GM10266 (cell line): ENCODE data around the gene LRP8.
A peak's percentile ranks its signal among the peaks of the same experiment; 100 is the strongest.

Experiments
- DNase-seq: peaks from one replicate; pipeline ENCODE4 v3.0.0; 2012; ENCODE audit errors: extremely low spot score
- TF ChIP-seq, protein P1 (sequence below): IDR thresholded peaks from 2 replicates; pipeline ENCODE4 v1.5.1; 2012; ENCODE audit warnings: mild to moderate bottlenecking, low read depth; ENCODE audit not compliant: control insufficient read depth, insufficient read depth; ENCODE audit errors: missing control alignments

Gene LRP8

GRCh38 chr1:53278298-53278725, 49.6 kb downstream of the LRP8 start:
- TF ChIP-seq, protein P1, sequence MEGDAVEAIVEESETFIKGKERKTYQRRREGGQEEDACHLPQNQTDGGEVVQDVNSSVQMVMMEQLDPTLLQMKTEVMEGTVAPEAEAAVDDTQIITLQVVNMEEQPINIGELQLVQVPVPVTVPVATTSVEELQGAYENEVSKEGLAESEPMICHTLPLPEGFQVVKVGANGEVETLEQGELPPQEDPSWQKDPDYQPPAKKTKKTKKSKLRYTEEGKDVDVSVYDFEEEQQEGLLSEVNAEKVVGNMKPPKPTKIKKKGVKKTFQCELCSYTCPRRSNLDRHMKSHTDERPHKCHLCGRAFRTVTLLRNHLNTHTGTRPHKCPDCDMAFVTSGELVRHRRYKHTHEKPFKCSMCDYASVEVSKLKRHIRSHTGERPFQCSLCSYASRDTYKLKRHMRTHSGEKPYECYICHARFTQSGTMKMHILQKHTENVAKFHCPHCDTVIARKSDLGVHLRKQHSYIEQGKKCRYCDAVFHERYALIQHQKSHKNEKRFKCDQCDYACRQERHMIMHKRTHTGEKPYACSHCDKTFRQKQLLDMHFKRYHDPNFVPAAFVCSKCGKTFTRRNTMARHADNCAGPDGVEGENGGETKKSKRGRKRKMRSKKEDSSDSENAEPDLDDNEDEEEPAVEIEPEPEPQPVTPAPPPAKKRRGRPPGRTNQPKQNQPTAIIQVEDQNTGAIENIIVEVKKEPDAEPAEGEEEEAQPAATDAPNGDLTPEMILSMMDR: peak; percentile 84
- peak; percentile 85 for DNase-seq

DNA sequence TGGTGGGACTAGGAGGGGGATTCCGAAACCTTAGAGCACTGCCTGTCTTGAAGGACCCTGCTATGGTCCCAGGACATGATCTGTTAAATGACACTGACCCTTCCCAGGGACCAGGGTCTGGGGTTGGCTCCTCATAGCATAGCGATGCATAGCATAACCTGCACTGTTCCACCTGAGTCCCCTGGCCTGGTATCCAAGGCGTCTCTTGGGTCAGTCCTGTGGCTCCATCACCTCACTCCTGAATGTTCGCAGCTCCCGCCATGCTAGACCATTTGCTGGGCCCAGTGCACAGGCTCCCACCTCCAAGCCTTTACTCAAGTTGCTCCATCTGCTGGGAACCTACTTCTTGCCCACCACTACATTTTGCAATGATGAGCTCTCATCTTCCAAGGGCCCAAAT, 50.5 kb downstream of the LRP8 start:
- no peak for DNase-seq
- TF ChIP-seq, protein P1: no peak

GRCh38 chr1:53276902-53277281, 51.0 kb downstream of the LRP8 start:
- DNase-seq: no peak
- TF ChIP-seq, protein P1: no peak

GRCh38 chr1:53276153-53276901, 51.5 kb downstream of the LRP8 start:
- TF ChIP-seq, protein P1: no peak
- no peak for DNase-seq

GRCh38 chr1:53275566-53275965, 52.3 kb downstream of the LRP8 start:
- TF ChIP-seq, protein P1: no peak
- no peak for DNase-seq

DNA sequence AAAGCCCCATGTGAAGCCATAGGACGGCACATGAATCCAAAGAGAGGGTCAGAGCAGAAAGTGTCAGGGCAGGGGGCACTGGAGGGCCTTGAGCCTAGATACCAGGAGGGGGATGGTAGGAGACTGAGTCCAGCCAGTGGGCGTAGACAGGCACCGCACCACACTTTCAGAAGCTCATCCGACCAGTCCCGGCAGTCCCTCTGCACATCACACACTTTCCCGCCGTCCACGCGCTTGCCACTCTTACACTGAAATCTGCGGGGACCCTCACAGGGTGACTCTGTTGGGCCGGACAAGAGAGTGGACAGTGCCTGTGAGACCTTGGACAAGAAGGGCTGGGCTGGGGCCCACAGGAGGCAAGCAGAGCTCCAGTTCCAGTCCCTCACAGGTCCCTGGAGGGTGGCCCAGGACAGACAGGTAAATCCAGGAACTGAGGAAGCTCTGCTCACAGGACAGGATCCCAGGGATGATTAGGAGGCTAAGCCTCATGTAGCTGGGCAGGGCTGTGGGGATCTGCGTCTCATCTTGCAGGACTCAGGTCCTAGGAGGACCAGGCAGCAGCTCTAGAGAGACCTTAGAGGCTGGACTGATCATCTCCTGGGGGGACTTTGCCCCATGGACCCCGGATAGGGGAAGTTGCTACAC, 53.2 kb downstream of the LRP8 start:
- TF ChIP-seq, protein P1: no peak
- no peak for DNase-seq

DNA sequence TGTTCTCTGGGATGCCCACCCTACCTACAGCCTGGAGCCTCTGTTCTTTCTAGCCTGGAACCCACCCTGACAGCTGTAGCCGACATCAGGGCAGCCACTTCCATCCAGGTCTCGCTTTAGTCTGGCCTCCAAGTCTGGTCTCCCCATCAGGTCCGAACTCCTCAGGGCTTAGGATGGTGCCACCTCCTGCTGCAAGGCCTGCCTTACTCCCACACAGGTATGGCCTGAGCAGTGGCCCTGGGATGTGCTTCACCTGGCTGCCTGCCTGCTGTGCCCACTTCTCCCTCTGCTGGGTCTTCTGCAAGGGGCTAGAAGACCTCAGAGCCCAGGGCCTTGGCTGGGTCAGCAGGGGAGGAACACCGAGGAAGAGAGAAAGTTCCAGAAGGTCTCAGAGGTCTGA, 53.8 kb downstream of the LRP8 start:
- TF ChIP-seq, protein P1: no peak
- no peak for DNase-seq
